ENCODE data around the gene CFAP410.
"Not testable (repeated sequence)": the region's sequence is repeated elsewhere in the genome, so short reads cannot be mapped to it uniquely, and the experiment has no call there.

Gene CFAP410

DNA sequence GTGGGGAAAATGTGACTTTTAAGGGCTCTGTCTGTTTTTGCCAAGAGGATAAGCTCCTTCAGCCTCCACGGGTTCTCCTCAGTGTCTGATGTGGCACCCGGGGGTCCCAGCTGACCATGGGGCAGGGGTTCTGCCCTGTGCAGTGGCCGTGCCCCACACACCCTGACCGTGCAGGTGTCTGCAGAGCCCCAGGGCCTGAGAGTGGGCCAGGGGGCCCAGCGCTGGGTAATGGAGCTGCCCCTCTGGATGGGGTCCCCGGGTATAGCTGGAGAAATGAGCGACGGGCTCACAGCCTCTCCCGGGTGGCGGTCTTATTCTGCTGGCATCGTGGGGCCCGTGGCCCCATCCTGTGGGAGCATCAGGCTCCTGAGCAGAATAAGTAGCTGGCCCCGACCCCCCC is 42.3 kb downstream of the CFAP410 start:
- no peak for DNase-seq

DNA sequence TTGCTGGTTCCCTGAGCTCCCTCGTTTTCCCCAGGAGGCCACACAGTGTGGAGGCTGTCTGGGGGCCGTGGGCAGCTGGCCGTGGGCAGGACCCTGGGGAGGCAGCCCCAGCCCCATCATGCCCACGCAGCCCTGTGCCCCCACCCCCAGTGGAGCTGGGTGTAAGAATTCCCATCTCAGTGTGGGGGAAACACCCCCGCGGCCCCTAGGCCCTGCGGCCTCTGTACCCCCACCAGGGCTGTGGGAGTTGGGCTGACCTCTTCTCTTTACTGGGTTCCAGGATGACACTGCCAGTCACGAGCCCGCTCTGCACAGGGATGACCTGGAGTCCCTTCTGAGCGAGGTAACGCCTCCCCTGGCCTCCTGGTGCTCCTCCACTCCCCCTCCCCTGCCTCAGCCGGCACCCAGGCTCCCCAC is 43.1 kb downstream of the CFAP410 start:
- DNase-seq: no peak

DNA sequence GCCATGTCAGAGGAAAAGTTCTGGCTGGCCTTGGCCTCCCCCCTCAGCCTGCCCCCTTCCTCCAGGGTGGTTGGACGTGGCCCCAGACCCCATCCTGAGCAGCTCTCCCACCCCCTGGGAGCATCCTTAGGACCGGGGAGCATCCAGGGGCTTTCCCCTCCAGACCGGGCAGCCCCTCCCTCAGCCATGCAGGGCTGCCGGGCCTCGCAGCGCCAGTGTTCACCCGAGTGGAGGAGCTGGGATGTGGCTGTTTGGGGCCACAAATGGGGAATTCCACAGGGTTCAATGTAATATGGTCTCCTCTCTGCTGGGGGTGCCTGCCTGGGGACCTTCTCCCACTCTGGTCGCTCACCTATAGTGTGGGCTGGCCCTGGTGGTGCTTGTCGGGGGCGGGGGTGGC is 43.5 kb downstream of the CFAP410 start:
- DNase-seq: no peak

DNA sequence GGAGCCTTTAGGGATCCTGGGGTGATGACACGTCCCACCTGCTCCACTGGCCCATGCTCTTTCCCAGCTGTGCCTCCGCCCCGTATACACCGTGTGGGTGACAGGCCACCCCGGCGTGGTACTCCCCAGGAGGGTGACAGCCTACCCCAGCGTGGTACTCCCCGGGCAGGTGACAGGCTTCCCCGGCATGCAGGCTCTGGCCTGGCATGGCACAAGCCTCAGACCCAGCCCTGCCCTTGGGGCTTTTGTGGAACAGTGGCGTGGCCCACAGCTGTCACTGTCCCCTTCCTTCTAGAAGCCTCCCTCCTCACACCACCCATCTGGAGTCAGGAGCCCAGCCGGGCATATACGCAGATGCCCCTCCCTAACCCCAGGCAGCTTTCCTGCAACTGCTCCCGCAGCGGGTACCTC is 44.0 kb downstream of the CFAP410 start:
- DNase-seq: no peak

DNA sequence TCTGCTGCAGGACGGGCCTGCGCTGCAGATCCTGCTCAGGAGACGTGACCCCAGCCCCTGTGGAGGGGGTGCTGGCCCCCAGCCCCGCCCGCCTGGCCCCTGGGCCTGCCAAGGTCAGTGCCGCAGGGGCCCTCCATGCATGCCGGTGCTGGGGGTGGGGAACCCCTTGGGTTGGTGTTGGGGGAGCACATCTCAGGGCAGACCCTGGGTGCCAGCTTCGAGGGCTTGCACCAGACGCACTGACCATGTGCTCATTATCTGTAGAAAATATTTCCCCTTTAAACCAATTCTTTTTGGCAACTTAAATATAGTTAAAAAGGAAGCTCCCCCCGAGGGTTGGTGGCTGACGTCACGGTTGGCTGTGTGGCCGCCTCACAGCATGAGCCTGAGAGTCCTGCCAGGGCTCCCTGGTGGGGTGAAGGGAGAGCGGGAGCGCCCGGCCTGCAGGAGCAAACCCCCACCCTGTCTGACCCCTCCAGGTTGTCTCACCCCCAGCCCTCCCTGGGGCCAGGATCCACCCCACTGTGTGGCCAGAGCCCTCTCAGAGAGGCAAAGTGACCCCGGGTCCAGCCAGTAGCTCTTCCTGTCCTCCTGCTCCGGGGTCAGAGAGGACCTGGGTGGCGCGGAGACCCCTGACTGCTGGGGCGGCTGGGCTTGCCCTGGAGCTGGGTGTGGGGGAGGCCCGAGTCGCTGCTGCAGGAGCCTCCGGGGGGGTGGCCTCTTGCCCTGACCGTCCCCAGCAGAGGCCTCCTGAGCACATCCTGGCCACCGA is 44.6 kb downstream of the CFAP410 start:
- no peak for DNase-seq

DNA sequence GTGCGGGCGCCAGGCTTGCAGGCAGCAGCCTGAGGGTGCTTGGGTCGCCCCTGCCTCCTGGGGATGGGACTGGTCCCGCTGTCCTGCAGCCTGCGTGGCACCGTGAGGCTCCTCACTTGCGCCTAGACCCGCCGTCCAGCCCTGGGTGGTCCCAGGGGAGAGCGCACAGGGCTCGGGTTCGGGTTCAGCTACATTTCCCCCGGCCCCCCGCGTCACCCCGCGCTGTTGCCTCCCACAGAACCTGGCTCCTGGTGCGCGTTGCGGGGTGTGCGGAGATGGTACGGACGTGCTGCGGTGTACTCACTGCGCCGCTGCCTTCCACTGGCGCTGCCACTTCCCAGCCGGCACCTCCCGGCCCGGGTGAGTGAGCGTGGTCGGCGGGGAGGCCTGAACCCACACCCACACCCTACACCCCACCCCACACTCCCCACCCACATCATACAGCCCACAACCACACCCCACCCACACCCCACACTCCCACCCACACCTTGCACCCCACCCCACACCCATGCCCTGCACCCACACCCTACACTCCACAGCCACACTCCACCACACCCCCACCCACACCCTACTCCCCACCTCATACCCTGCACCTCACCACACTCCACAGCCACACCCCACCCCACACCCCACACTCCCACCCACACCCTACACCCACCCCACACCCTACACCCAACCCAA is 45.5 kb downstream of the CFAP410 start:
- DNase-seq: no peak

DNA sequence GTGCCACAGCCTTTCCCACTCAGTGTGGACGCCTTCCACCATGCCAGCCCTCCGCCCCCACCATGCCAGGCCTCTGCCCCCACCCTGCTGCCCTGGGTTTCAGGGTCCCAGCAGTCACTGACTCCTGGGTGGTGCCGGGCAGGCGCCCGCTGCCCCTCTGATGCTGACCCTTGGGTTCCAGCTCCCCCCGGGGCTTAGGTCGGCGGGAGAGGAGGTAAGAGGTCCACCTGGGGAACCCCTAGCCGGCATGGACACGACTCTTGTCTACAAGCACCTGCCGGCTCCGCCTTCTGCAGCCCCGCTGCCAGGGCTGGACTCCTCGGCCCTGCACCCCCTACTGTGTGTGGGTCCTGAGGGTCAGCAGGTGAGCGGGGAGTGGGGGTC is 46.4 kb downstream of the CFAP410 start:
- DNase-seq: no peak

DNA sequence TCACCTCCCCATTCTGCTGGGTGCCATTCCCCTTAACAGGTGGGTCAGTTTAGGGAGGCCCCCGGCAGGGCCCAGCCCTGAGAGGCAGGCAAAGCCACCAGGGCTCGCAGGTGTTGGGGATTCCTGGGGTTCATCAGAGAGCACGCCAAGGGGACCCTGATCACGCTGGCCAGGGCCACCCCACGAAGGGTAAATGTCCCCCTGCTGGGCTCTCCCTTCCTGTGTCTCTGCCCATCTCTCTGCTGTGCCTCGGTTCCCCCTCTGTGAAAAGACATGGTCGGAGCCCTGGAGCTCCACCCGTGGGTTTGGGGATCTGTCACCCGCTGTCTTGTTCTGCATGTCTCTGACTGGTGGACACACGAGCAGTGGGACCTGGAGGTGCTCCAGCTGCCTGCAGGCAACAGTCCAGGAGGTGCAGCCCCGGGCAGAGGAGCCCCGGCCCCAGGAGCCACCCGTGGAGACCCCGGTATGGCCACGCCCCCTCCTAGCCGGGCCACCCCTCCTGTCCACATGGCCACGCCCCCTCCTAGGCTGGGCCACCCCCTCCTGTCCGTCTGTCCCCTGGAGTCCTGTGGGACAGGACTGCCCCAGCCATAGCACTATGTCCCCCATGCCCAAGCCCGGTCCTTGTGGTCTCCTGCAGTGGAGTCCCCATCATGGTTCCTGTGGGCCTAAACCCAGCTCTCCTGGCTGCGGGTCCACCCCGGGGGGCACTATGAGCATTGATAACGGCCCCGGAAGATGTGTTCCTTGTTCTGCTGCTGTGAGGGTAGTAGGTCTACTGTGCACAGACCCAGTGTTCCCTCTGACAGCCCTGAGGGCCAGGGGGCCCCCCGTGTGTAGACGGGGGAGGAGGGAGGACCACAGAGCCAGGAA is 47.0 kb downstream of the CFAP410 start:
- DNase-seq: no peak

DNA sequence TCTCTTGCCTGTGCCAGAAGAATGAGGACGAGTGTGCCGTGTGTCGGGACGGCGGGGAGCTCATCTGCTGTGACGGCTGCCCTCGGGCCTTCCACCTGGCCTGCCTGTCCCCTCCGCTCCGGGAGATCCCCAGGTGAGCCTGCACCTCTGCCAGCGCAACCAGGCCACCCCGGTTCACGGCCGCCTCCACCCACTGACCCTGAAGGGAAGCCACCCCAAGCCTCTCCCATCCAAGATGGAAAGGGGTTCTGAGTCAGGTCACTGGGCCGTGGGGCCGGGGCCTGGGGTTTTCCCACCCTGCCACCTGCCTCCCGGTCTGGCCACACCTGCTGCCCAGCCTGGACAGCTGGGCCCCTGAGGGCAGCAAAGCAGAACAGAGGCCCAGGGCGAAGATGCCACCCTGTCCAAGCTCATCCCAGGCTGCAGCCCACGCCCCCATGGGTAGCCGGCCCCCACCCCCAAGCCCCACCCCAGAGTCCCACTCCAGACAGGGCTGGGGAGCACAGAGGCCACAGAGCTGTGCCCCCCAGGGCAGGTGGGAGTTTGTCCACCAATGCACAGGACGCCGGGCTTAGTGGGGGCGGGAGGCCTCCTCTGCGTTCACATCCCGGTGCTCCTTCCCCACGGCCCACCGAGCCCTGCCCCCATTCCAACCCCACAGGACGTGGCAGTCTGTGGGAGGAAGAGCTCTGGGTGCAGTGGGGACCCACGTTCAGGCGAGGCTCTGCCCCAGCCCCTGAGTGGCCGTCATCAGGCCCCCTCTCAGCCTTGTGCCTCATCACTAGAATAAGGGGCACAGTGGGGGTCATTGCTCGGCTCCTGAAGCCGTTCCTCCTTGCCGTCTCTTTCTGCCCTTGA is 47.9 kb downstream of the CFAP410 start:
- DNase-seq: no peak

DNA sequence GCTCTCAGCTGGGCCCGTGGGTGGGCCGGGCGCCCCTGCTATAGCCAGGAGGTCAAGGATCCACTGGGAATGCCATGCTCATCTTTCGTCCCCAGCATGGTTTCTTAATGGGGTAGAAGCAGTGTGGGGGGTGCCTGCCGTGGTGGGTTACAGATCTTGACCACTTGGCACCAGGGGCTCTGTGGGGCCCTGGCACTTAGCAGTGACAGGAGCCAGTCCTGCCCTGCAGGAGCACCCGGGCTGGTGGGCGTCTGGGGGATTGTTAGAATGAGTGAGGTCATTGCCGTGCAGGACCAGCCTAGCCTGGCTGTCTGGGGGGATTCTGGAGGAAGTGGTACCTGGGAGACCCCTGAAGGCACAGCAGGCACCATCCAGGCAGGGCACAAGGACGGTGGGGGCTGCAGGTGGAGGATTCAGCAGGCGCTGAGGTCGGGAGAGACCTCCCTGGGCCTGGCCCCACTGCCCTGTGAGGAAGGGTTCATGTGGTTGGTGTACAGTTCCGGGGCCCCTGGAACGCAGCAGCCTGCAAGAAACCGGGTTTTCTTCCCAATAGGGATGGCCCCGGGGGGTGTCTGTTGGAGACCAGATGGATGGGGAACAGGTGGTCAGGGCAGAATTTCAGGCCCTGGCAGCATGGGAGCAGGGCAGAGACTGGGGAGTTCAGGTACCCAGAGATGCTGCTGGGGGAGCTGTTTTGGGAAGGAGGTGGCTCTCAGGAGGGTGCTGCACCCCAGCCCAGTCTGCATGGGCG is 48.7 kb downstream of the CFAP410 start:
- no peak for DNase-seq

DNA sequence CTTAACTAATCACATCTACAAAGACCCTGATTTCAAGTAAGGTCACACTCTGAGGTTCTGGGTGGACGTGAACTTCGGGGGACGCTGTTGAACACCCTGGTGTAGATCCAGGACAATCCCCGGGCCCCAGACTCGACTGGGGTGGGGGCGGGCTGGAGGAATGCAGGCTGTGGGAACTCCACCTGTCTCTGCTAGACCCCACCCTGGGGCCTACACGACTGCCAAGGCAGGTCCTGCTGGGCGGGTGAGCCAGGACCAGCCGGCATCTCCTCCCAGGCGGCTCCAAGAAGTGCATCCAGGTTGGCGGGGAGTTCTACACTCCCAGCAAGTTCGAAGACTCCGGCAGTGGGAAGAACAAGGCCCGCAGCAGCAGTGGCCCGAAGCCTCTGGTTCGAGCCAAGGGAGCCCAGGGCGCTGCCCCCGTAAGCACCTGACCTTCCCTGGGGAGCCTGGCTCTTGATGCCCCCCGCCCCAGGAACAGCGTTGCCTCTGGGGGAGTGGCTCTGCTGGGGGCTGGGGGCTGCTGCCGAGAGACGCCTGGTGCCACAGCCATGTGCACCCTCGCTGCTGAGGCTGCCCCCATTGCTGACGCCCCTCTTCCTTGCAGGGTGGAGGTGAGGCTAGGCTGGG is 49.7 kb downstream of the CFAP410 start:
- no peak for DNase-seq

DNA sequence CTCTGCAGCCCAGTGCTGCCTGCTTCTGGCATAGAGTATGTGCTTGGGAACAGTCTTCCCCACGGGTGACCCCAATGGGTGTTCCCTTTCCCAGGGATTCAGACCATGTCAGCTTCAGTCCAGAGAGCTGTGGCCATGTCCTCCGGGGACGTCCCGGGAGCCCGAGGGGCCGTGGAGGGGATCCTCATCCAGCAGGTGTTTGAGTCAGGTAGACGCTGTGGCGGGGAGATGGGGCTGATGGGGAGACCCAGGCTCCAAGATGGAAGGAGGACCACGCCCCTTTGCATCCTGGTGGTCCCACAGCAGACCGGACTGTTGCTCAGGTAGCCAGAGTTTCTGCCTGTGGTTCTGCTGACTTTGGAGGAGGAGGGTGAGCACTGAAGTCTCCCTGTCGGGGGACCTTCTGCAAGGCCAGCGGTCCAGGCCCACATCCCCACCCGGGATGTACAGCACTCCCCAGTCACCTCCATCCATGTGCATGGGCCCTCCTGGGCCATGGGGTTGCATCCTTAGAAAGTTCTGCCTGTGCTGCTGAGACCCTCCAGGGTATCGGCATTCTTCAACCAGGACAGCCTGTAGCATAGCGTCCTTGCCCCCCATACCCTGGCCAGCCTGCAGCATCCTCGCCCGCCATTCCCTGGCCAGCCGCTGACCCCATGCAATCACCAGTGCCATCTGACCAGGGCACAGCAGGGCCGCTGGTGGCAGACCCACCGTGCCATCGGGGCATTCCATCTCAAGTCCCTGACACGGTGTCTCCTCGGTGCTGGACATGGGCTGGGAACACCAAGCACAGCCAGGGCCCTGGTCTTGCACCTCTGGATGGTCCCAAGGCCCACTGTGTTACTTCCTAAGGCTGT is 50.7 kb downstream of the CFAP410 start:
- no peak for DNase-seq

DNA sequence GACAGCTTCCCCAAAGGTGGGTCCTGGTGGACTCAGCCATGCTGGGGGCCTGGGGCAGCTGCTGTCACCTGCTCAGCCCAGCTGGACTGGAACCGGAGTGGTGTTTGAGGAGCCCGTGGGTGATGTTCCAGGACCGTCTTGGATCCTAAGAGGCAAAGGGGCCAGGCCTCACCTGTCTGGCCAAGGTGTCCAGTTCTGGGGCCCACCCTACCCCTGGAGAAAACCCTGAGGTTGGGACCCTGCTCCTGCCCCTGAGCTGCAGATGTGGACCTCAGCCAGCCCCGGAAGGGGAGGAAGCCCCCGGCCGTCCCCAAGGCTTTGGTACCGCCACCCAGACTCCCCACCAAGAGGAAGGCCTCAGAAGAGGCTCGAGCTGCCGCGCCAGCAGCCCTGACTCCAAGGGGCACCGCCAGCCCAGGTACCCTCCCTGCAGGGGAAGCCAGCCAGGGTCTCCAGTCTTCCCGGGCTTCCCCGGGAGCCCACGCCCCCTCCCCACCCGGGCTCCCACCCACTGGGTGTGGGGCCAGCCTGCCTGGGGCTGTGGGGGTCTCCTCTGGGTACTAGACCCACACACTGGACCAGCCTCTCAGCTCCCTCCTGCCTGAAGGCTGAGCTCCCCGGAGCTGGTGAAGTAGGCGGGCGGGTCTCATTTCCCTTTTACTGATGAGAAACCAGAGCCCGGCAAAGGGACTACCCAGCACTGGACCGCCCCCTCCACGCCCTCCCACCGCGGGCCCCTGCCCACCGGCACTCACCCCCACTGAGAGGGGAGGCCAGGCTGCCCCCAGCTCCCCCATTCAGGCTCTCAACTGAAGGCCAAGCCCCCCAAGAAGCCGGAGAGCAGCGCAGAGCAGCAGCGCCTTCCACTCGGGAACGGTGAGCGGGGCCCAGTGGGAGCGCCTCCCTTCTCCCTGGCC is 52.2 kb downstream of the CFAP410 start:
- no peak for DNase-seq

DNA sequence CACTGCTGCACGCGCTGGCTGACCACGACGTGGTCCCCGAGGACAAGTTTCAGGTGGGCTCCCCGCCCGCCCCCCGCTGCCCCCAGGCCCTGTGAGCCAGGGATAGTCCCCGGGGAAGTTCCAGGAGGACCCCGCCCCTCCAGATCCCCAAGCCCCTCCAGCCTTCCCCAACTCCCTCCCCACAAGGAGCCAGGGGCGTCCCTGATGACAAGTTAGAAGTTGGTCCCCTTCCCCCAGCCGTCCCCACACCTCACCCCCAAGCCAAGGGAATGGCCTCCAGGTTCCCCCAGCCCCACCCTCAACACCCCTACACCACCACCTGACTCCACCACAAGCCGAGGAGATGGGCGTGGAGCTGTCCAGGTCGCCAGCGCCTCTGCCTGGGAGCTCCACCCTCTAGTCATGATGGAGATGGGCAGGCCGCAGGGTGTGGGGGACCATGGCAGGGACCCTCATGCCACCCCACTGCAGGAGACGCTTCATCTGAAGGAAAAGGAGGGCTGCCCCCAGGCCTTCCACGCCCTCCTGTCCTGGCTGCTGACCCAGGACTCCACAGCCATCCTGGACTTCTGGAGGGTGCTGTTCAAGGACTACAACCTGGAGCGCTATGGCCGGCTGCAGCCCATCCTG is 53.0 kb downstream of the CFAP410 start:
- no peak for DNase-seq

DNA sequence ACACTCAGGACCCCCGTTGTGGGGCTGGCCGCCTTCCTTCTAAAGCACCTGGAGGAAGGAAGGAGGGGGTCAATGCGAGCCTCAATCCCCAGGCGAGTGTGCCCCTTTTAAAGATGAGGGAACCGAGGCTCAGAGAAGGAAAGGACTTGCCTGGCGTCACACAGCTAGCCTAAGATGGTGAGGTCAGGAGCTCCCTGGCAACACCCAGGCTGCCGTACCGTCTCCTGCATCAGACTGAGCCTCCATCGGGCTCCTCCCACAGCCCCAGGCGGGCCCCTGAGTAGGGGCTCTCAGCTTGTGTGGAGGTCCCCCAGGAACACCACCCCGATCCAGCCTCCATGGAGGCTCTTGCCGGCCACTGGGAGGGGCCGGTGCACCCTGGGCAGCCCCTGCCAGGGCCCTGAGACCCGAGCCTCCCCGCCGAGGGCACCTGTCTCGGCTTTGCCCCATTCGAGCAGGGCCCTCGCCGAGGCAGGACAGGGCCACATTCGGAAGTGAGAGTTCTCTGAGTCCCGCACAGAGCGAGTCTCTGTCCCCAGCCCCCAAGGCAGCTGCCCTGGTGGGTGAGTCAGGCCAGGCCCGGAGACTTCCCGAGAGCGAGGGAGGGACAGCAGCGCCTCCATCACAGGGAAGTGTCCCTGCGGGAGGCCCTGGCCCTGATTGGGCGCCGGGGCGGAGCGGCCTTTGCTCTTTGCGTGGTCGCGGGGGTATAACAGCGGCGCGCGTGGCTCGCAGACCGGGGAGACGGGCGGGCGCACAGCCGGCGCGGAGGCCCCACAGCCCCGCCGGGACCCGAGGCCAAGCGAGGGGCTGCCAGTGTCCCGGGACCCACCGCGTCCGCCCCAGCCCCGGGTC is 53.8 kb downstream of the CFAP410 start, which contains the start of gene AIRE:
AIRE (plus strand) TSS at position 739 of the 855 bp plus-strand sequence. CDS start 131 bp downstream, outside the sequence.
- no peak for DNase-seq

DNA sequence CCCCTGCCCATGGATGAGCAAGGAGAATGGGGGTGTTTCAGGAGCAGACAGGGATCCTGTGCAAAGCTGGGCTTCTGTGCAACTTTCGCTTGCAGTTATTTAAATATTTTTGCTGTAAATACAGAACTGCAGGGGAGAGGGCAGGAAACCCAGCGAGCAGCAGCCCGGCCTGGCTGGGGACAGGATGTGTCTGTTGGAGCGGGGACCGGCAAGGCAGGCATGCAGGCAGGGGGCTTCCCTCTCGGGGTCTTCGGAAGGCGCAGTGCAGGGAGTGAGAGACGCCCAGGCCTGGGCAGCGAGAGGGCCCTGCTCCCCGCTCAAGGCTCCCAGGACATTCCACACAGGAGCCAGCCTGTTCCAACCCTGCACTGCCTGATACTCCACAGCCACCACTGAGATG is 55.2 kb downstream of the CFAP410 start:
- DNase-seq: no peak

DNA sequence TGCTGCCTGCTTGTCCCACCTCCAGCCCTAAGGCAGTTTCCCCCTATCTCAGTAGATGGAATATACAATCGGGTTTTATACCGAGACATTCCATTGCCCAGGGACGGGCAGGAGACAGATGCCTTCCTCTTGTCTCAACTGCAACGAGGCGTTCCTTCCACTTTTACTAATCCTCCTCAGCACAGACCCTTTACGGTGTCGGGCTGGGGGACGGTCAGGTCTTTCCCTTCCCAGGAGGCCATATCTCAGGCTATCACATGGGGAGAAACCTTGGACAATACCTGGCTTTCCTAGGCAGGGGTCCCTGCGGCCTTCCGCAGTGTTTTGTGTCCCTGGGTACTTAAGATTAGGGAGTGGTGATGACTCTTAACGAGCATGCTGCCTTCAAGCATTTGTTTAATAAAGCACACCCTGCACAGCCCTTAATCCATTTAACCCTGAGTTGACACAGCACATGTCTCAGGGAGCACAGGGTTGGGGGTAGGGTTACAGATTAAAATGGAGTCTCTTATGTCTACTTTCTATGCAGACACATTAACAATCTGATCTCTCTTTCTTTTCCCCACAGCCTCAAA is 55.9 kb downstream of the CFAP410 start:
- DNase-seq: not testable (repeated sequence)

All from DMS79 treated with DMSO at 0.1 percent for 48 hours (cell line).